ENCODE measurements around the gene ALG12. TPM values are rescaled to one million over a fixed set of nuclear protein-coding genes. Genes with fewer than 3 reads are reported as not detected.

ALG12 gene
- total and polyA plus RNA-seq, 2 experiments from 2014 or later, result 18.7 to 23.3 TPM

GRCh38 chr22:49936018-49936972 is 18.1 kb upstream of the ALG12 start:
- no peaks in the 10 kb centered on the region for H4K20me1 ChIP-seq (replicated peaks; ENCODE audit: insufficient read depth)
- peaks cover 8% of the 10 kb centered on the region; the same call in 2 of the 3 replicates for H3K9me3 Mint-ChIP-seq
- no peaks in the 10 kb centered on the region for H3K9me2 ChIP-seq (ENCODE audit: insufficient read depth)
- peak; percentile 74 for ATAC-seq
- no peaks in the 10 kb centered on the region for H3F3A ChIP-seq (replicated peaks; ENCODE audit: low read depth)
- DNase-seq (ENCODE audit: low spot score), result peak; percentile 79
- no peak overlapping the region for H3K27ac Mint-ChIP-seq
- H3K4me3 ChIP-seq, result peak overlapping the region; percentile 63
- H3K79me2 ChIP-seq (replicated peaks; ENCODE audit: insufficient read depth), result no peaks in the 10 kb centered on the region
- H3K4me1 Mint-ChIP-seq, result peaks cover 5% of the 10 kb centered on the region; the same call in 2 of the 3 replicates
- H3K27me3 ChIP-seq (ENCODE audit: insufficient read depth), result no peaks in the 10 kb centered on the region
- TF ChIP-seq CTCF (conservative IDR thresholded peaks at IDR 0.05; ENCODE audit: low read depth in 2 of 2), result no peak
- TF ChIP-seq POLR2AphosphoS5 (IDR thresholded peaks at IDR 0.05; ENCODE audit: low read depth), result peak; percentile 47; the same call in 1 of the 2 replicates
- no peak for TF ChIP-seq JUNB (IDR thresholded peaks at IDR 0.05; ENCODE audit: unreplicated experiment)
- TF ChIP-seq ZNF462 (CRISPR knock-in tag; IDR thresholded peaks at IDR 0.05), result no peak
- peak overlapping the region; percentile 83 for H3K4me2 ChIP-seq
- H3K36me3 ChIP-seq (ENCODE audit: insufficient read depth), result no peaks in the 10 kb centered on the region
- no peak overlapping the region for H3K27ac ChIP-seq (ENCODE audit: low read depth)
- peaks cover 6% of the 10 kb centered on the region for H3K27me3 Mint-ChIP-seq (ENCODE audit: insufficient read depth, low read depth, poor library complexity)
- H3K4me1 ChIP-seq (ENCODE audit: insufficient read depth), result peaks cover 10% of the 10 kb centered on the region; the same call in 1 of the 2 replicates
- H3K4me3 Mint-ChIP-seq, result peak overlapping the region; percentile 62
- peaks cover 3% of the 10 kb centered on the region; the same call in 1 of the 3 replicates for H3K36me3 Mint-ChIP-seq (ENCODE audit: low read depth)
- H2AFZ ChIP-seq, result 0 out of 2 replicates have a peak overlapping the region, but pooled peaks have one; percentile 72

All from GM23338 (cell line).